GM12878 (cell line): Measurements from ENCODE around the gene VPS33B. TPM values are rescaled to one million over a fixed set of nuclear protein-coding genes. Genes with fewer than 3 reads are reported as not detected.

Experiments used
- ATF7 ChIP-seq: fragments of 450-650 bp; IDR thresholded peaks from 2 replicates; pipeline ENCODE4 v1.6.1; 2016; ENCODE audit warnings: low read depth, mild to moderate bottlenecking
- BACH1 ChIP-seq: fragments of 450-650 bp; IDR thresholded peaks from 2 replicates; pipeline ENCODE4 v1.6.1; 2017; ENCODE audit warnings: mild to moderate bottlenecking, borderline replicate concordance
- CBX5 ChIP-seq: sonication (generic); IDR thresholded peaks from 2 replicates; pipeline ENCODE4 v1.6.1; 2016; ENCODE audit warnings: low read depth, moderate library complexity, mild to moderate bottlenecking, inconsistent platforms
- GABPA ChIP-seq: IDR thresholded peaks from 2 replicates; pipeline ENCODE4 v1.6.1; 2014; ENCODE audit warnings: antibody characterized with exemption, low read depth, mild to moderate bottlenecking, inconsistent platforms
- RUNX3 ChIP-seq: IDR thresholded peaks from 2 replicates; pipeline ENCODE4 v1.6.1; 2012; ENCODE audit warnings: low read length, inconsistent platforms
- SPI1 ChIP-seq: IDR thresholded peaks from 2 replicates; pipeline ENCODE4 v1.6.1; 2011; ENCODE audit warnings: low read depth, mild to moderate bottlenecking, low read length, moderate library complexity, borderline replicate concordance; ENCODE audit not compliant: insufficient read depth
- YBX1 ChIP-seq: fragments of 450-650 bp; IDR thresholded peaks from 2 replicates; pipeline ENCODE4 v1.6.1; 2016; ENCODE audit warnings: antibody characterized with exemption
- ZSCAN29 ChIP-seq: fragments of 450-650 bp; IDR thresholded peaks from 2 replicates; pipeline ENCODE4 v1.6.1; 2017; ENCODE audit warnings: mild to moderate bottlenecking, moderate library complexity
- polyA plus RNA-seq, 11 experiments: library from polyadenylated mRNA; depleted of rRNA in 4 of 11; unstranded in 6 of 11; stranded (reverse) in 5 of 11; fragments of >200 nt; fragmentation: Nextera tagmentation in 4 of 11; fragmentation: Illumina TruSeq in 1 of 11; extraction: Ambion mirVana in 4 of 11; extraction: Trizol in 1 of 11; gene quantifications; 1 replicate in 1 of 11; 2 replicates in 10 of 11; pipeline versions ENCODE4 v1.2.1 to v1.2.3, GENCODE V29; 2011 to 2016; ENCODE audit warnings: inconsistent platforms in 2 of 11, missing spikeins in 2 of 11, low read depth in 1 of 11
- total RNA-seq, 4 experiments: library from RNA; depleted of rRNA in 3 of 4; stranded (reverse); fragments of >200 nt in 3 of 4; fragmentation: Illumina TruSeq in 1 of 4; extraction: Trizol in 1 of 4; gene quantifications; 2 replicates each; pipeline versions ENCODE4 v1.2.1 to v1.2.3, GENCODE V29; 2013 to 2021
- TF ChIP-seq, protein P1 (sequence below): fragments of 450-650 bp; IDR thresholded peaks from 2 replicates; pipeline ENCODE4 v1.6.1; 2017; ENCODE audit warnings: mild to moderate bottlenecking, moderate library complexity
- TF ChIP-seq, protein P2 (sequence below): fragments of 450-650 bp; IDR thresholded peaks from 2 replicates; pipeline ENCODE4 v1.6.1; 2017; ENCODE audit warnings: antibody characterized with exemption, mild to moderate bottlenecking, moderate library complexity
- TF ChIP-seq, protein P3 (sequence below): fragments of 150-350 bp; IDR thresholded peaks from 2 replicates; pipeline ENCODE4 v1.6.1; 2016; ENCODE audit warnings: low read depth, low read length
- TF ChIP-seq, protein P4 (sequence below): IDR thresholded peaks from 2 replicates; pipeline ENCODE4 v1.6.1; 2011; ENCODE audit warnings: borderline replicate concordance, low read depth, mild to moderate bottlenecking, moderate library complexity, low read length; ENCODE audit not compliant: insufficient read depth, poor library complexity, severe bottlenecking
- TF ChIP-seq, protein P5 (sequence below), 3 experiments: IDR thresholded peaks in 2 of 3; conservative IDR thresholded peaks in 1 of 3; 2 replicates each; pipeline ENCODE4 v1.5.1; 2011; ENCODE audit warnings: low read depth in 3 of 3, low read length in 3 of 3, mild to moderate bottlenecking in 3 of 3, control low read depth in 2 of 3, moderate library complexity in 2 of 3, inconsistent platforms in 1 of 3, mixed read lengths in 1 of 3; ENCODE audit not compliant: control insufficient read depth in 2 of 3, insufficient read depth in 1 of 3; ENCODE audit errors: extremely low read depth in 1 of 3

The VPS33B gene
- total and polyA plus RNA-seq, 10 of the 15 experiments (the other 5 are each of a cell fraction or from before 2014, with no cell fraction given) = 11.4 to 21.5 (median 15.2) TPM

DNA sequence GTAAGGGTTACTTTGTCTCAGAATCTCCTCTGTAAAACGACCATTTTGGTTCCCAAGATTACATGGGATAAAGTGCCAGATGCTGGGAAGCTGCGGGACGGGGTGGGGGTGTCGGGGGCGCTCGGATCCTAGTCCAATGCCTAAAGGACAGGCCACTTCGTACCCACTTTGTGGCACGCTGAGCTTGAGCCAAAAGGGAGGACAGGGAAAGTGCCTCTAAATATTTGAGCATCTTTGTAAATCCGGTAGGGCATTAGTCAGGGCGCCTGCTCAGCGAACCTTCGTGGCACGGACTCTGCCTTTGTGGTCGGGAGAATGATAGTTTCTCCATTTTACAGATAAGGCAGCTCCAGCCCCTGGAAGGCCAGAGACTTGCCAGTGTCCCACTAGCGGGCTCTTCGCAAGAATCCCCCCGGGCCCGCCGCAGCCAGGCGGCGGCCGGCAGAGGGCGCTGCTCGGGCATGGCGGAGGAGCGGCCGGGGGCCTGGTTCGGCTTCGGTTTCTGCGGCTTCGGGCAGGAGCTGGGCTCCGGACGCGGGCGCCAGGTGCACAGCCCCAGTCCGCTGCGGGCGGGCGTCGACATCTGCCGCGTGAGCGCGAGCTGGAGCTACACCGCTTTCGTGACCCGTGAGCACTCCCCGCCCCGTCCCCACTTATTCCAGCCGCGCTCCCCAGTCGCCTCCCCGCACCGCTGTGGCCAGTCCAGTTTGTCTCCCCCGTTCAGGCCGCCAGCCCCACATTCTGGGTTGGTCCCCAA lies 65.9 kb downstream of the VPS33B start (continued):
- no peak for TF ChIP-seq ATF7
- TF ChIP-seq, protein P1, sequence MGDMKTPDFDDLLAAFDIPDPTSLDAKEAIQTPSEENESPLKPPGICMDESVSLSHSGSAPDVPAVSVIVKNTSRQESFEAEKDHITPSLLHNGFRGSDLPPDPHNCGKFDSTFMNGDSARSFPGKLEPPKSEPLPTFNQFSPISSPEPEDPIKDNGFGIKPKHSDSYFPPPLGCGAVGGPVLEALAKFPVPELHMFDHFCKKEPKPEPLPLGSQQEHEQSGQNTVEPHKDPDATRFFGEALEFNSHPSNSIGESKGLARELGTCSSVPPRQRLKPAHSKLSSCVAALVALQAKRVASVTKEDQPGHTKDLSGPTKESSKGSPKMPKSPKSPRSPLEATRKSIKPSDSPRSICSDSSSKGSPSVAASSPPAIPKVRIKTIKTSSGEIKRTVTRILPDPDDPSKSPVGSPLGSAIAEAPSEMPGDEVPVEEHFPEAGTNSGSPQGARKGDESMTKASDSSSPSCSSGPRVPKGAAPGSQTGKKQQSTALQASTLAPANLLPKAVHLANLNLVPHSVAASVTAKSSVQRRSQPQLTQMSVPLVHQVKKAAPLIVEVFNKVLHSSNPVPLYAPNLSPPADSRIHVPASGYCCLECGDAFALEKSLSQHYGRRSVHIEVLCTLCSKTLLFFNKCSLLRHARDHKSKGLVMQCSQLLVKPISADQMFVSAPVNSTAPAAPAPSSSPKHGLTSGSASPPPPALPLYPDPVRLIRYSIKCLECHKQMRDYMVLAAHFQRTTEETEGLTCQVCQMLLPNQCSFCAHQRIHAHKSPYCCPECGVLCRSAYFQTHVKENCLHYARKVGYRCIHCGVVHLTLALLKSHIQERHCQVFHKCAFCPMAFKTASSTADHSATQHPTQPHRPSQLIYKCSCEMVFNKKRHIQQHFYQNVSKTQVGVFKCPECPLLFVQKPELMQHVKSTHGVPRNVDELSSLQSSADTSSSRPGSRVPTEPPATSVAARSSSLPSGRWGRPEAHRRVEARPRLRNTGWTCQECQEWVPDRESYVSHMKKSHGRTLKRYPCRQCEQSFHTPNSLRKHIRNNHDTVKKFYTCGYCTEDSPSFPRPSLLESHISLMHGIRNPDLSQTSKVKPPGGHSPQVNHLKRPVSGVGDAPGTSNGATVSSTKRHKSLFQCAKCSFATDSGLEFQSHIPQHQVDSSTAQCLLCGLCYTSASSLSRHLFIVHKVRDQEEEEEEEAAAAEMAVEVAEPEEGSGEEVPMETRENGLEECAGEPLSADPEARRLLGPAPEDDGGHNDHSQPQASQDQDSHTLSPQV = no peak
- TF ChIP-seq RUNX3 = peak; percentile 81
- no peak for TF ChIP-seq YBX1
- TF ChIP-seq, protein P2, sequence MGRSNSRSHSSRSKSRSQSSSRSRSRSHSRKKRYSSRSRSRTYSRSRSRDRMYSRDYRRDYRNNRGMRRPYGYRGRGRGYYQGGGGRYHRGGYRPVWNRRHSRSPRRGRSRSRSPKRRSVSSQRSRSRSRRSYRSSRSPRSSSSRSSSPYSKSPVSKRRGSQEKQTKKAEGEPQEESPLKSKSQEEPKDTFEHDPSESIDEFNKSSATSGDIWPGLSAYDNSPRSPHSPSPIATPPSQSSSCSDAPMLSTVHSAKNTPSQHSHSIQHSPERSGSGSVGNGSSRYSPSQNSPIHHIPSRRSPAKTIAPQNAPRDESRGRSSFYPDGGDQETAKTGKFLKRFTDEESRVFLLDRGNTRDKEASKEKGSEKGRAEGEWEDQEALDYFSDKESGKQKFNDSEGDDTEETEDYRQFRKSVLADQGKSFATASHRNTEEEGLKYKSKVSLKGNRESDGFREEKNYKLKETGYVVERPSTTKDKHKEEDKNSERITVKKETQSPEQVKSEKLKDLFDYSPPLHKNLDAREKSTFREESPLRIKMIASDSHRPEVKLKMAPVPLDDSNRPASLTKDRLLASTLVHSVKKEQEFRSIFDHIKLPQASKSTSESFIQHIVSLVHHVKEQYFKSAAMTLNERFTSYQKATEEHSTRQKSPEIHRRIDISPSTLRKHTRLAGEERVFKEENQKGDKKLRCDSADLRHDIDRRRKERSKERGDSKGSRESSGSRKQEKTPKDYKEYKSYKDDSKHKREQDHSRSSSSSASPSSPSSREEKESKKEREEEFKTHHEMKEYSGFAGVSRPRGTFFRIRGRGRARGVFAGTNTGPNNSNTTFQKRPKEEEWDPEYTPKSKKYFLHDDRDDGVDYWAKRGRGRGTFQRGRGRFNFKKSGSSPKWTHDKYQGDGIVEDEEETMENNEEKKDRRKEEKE = no peak
- 0 out of 2 replicates have a peak, but pooled peaks have one; percentile 21 for TF ChIP-seq BACH1
- TF ChIP-seq, protein P3, sequence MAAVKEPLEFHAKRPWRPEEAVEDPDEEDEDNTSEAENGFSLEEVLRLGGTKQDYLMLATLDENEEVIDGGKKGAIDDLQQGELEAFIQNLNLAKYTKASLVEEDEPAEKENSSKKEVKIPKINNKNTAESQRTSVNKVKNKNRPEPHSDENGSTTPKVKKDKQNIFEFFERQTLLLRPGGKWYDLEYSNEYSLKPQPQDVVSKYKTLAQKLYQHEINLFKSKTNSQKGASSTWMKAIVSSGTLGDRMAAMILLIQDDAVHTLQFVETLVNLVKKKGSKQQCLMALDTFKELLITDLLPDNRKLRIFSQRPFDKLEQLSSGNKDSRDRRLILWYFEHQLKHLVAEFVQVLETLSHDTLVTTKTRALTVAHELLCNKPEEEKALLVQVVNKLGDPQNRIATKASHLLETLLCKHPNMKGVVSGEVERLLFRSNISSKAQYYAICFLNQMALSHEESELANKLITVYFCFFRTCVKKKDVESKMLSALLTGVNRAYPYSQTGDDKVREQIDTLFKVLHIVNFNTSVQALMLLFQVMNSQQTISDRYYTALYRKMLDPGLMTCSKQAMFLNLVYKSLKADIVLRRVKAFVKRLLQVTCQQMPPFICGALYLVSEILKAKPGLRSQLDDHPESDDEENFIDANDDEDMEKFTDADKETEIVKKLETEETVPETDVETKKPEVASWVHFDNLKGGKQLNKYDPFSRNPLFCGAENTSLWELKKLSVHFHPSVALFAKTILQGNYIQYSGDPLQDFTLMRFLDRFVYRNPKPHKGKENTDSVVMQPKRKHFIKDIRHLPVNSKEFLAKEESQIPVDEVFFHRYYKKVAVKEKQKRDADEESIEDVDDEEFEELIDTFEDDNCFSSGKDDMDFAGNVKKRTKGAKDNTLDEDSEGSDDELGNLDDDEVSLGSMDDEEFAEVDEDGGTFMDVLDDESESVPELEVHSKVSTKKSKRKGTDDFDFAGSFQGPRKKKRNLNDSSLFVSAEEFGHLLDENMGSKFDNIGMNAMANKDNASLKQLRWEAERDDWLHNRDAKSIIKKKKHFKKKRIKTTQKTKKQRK = no peak
- TF ChIP-seq, protein P4, sequence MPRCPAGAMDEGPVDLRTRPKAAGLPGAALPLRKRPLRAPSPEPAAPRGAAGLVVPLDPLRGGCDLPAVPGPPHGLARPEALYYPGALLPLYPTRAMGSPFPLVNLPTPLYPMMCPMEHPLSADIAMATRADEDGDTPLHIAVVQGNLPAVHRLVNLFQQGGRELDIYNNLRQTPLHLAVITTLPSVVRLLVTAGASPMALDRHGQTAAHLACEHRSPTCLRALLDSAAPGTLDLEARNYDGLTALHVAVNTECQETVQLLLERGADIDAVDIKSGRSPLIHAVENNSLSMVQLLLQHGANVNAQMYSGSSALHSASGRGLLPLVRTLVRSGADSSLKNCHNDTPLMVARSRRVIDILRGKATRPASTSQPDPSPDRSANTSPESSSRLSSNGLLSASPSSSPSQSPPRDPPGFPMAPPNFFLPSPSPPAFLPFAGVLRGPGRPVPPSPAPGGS = no peak
- TF ChIP-seq GABPA = no peak
- TF ChIP-seq, protein P5, sequence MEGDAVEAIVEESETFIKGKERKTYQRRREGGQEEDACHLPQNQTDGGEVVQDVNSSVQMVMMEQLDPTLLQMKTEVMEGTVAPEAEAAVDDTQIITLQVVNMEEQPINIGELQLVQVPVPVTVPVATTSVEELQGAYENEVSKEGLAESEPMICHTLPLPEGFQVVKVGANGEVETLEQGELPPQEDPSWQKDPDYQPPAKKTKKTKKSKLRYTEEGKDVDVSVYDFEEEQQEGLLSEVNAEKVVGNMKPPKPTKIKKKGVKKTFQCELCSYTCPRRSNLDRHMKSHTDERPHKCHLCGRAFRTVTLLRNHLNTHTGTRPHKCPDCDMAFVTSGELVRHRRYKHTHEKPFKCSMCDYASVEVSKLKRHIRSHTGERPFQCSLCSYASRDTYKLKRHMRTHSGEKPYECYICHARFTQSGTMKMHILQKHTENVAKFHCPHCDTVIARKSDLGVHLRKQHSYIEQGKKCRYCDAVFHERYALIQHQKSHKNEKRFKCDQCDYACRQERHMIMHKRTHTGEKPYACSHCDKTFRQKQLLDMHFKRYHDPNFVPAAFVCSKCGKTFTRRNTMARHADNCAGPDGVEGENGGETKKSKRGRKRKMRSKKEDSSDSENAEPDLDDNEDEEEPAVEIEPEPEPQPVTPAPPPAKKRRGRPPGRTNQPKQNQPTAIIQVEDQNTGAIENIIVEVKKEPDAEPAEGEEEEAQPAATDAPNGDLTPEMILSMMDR (IDR thresholded peaks at IDR 0.05 in 2 of 3, conservative IDR thresholded peaks at IDR 0.05 in 1 of 3; ENCODE audit: control insufficient read depth in 2 of 3, extremely low read depth in 1 of 3, insufficient read depth in 1 of 3, low read depth in 3 of 3, low read length in 3 of 3) = peak; percentile 65 to 87 (median 67); a peak in 5 of 6 replicates
- TF ChIP-seq SPI1 = no peak
- no peak for TF ChIP-seq ZSCAN29
- TF ChIP-seq CBX5 = 0 out of 2 replicates have a peak, but pooled peaks have one; percentile 18
